GM21619 (cell line): Measurements from ENCODE around the gene CNOT3.
"Not testable (repeated sequence)": the region's sequence is repeated elsewhere in the genome, so short reads cannot be mapped to it uniquely, and the experiment has no call there.

Experiments used
- ATAC-seq: cut with Tn5 transposase; IDR thresholded peaks from one replicate; pipeline ENCODE4 v1.9.1; 2021; ENCODE audit not compliant: unreplicated experiment

The CNOT3 gene

DNA sequence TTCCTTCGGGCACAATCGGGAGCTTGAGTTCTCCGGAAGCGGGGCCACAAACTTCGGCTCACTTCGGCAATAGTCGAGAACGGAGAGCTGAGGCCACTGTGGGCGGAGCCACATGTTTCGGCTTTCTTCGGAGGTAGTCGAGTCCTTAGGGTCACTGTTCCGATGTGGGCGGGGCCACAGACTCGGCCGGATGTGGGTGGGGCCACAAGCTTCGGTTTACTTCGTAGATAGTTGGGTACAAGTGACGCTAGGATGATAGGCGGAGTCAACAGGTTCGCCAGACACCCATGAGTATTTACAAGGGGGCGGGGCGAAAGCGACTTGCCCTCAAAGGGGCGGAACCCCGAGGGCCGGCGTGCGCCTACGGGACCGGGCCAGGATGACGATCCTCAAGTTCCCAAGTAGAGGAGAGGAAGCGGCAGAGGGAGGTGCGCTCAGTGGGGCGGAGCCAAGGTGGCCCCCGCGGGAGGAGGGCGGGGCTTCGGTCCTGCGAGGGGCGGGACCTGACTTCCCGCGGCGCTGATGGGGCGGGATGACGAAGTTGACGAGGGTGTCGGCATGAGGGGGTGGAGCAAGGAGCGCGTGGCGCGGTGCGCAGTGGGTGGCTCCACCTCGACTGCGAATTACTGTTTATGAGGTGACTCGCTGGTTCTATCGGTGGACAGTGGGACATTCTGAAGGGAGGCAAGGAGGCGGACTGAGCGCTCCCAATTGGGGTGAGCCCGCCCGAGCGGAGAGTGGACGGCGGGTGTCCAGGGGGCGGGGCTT lies 52.4 kb downstream of the CNOT3 start:
- peak; percentile 45 for ATAC-seq

DNA sequence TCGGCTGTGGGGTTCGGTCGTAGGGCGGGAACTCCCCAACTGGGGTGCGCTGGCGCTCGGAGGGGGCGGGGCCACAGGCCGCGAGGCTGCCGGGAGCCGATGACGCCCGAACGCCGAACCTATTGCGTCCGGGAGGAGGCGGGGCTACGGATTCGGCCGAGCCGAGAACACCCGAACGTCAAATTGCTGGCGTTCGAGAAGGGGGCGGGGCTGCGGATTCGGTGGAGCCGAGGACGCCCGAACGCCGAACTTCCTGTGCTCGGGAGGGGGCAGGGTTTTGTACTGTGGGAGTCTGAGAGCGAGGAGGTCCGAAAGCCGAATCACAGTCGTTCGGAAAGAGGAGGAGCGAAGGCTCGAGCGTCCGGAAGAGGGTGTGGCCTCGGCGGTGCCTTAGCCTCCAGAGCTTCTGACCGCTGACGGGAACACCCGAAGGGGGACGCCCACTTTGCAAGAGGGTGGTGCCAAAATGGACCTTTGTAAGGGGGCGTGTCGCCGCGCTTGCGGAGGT lies 53.0 kb downstream of the CNOT3 start:
- ATAC-seq, result peak; percentile 45

DNA sequence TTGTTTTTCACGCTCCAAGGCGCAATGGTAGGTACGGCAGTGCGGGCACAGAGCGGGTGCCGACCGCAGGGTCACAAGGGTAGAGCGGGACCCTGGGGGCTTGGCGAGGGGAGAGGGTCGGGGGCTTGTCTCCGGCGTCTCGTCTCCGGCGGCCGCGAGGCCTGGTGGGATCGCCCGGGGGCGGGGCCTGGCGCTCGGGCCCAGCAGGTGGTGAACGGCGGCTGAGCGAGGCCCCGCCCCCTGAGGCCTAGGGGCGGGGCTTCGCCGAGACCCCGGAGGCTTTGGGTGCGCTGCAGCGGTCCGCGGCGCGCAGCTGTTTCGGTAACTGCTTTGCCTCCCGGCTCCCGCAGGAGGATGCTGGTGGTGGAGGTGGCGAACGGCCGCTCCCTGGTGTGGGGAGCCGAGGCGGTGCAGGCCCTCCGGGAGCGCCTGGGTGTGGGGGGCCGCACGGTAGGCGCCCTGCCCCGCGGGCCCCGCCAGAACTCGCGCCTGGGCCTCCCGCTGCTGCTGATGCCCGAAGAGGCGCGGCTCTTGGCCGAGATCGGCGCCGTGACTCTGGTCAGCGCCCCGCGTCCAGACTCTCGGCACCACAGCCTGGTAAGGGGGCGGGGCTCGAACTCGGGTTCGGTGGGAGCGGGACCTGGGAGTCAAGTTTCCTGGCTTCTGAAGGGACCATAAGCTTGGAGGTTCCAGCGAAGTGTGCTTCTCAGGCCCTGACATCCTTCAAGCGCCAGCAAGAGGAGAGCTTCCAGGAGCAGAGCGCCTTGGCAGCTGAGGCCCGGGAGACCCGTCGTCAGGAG lies 53.6 kb downstream of the CNOT3 start, which contains the start of gene TSEN34:
Gene TSEN34, plus strand, starts transcription at position 298 of the 800 bp plus-strand sequence. Its CDS starts 57 bp downstream, at position 355.
- ATAC-seq, result peak; percentile 23

DNA sequence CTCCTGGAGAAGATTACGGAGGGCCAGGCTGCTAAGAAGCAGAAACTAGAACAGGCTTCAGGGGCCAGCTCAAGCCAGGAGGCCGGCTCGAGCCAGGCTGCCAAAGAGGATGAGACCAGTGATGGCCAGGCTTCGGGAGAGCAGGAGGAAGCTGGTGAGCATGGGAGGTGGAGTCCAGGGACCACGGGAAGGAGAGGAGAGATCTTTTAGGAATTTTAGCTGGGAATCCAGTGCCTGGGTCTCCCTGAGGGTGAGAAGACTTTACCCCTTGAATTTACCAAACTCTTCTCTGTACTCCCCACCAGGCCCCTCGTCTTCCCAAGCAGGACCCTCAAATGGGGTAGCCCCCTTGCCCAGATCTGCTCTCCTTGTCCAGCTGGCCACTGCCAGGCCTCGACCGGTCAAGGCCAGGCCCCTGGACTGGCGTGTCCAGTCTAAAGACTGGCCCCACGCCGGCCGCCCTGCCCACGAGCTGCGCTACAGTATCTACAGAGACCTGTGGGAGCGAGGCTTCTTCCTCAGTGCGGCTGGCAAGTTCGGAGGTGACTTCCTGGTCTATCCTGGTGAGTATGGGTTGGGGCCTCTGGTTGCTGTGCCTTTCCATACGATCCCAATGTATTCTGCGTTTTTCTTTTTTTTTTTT lies 54.4 kb downstream of the CNOT3 start:
- ATAC-seq, result no peak

DNA sequence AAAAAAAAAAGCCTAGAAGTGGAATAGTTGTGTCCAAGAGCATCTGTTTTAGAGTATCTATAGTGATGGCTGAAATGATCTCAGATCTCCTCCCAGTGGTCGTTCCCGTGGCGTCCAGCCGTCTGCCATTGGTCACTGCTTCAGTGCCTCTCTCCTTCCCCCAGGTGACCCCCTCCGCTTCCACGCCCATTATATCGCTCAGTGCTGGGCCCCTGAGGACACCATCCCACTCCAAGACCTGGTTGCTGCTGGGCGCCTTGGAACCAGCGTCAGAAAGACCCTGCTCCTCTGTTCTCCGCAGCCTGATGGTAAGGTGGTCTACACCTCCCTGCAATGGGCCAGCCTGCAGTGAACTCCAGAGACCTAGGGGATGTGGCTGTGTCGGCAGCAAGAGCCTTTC lies 55.4 kb downstream of the CNOT3 start:
- no peak for ATAC-seq

DNA sequence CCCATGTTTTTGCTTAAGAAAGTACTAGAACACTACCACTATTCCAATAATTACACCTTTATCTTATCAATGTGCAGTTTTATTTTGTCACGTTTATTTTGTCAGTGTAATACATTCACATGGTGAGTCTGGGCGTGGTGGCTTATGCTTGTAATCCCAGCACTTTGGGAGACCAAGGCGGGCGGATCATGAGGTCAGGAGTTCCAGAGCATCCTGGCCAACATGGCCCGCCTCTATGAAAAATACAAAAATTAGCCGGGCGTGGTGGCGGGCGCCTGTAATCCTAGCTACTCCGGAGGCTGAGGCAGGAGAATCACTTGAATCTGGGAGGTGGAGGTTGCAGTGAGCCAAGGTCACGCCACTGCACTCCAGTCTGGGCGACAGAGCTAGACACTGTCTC lies 56.9 kb downstream of the CNOT3 start:
- ATAC-seq, result not testable (repeated sequence)

DNA sequence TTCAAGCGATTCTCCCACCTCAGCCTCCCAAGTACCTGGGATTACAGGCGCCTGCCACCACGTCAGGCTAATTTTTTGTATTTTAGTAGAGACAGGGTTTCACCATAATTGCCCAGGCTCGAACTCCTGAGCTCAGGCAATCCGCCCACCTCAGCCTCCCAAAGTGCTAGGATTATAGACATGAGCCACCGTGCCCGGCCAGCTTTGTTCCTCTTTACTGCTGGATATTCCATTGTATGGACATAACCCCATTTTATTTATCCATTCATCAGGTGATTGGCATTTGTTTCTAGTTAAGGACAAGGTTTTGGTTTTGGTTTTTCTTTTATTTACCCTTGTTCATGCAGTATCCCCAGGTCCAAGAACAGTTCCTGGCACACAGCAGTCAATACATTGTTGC lies 59.0 kb downstream of the CNOT3 start:
- no peak for ATAC-seq

DNA sequence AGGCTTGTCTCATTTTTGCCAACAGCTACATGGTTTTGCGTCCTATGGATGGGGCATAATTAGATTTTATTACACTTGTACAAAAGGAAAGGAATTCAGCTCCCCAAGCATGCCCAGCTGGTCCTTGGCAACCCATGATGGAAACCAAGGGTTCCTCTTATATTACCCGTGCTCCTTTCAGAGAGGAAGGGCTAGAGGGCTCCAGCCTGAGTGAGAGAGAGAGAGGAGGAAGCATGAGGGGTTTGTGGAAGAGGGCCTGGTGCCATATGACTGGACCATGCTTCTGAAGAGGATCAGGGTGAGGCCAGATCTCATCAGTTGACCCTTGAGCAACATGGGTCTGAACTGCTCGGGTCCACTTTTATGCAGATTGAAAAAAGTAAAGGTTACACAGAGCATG lies 59.6 kb downstream of the CNOT3 start:
- ATAC-seq, result no peak

DNA sequence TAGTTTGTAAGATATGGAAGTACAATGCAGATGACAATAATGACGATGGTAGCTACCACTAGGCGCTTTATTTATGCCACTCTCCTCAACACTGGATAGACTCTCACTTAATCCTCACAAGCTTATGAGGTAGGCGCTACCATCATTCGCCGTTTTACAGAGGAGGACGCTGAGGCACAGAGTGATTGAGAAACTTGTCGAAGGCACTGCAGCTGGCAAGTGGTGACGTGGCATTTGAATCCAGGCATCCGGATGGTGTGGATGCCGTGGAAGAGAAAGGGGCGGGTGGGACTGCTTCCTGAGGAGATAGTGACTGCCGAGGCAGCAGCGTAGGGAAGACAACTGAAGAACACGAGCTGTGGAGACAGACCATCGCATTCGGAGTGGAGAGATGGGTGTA lies 61.8 kb downstream of the CNOT3 start:
- ATAC-seq, result no peak

DNA sequence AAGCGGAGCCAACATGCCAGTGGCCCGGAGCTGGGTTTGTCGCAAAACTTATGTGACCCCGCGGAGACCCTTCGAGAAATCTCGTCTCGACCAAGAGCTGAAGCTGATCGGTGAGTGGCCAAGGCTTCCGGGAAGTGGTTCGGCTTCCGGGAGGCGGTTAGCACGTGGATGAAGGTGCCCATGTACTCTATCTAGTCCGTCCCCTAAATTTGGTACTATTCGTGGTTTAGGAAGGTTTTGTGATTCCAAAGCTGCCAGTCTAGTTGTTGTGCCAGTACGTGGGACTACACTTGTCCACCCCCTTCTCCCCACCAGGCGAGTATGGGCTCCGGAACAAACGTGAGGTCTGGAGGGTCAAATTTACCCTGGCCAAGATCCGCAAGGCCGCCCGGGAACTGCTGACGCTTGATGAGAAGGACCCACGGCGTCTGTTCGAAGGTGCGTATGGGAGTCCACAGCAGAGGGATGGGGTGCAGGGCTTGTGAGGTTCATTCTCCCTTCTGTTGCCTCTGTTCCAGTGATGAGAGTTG lies 63.7 kb downstream of the CNOT3 start:
- ATAC-seq, result no peak

DNA sequence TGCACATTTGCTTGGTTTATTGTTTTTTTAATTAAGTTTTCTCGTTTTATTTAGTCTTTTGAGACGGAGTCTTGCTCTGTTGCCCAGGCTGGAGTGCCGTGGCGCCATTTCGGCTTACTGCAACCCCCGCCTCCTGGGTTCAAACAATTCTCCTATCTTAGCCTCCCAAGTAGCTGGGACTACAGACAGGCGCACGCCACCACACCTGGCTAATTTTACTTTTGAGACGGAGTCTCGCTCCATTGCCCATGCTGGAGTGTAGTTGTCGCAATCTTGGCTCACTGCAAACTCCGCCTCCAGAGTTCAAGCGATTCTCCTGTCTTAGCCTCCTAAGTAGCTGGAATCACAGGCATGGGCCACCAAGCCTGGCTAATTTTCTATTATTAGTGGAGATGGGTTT lies 64.4 kb downstream of the CNOT3 start:
- no peak for ATAC-seq

DNA sequence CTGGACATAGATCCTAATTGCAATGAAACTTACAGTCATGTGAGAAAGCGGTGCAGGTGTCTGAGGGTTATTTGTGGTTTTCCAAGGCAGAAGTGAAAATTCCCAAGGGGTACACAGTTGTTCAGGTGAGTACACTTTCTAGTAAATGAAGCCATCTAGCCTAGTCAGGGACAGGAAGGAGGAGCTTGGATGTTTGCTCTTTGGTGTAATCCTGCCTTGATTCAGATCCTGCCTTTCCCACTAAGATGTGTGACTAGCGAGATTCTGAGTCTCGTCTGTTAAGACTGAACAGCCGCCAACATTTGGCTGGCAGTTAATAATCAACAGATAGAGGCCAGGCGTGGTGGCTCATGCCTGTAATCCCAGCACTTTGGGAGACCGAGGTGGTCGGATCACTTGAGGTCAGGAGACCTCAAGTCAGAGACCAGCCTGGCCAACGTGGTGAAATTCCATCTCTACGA lies 65.6 kb downstream of the CNOT3 start:
- ATAC-seq, result no peak

DNA sequence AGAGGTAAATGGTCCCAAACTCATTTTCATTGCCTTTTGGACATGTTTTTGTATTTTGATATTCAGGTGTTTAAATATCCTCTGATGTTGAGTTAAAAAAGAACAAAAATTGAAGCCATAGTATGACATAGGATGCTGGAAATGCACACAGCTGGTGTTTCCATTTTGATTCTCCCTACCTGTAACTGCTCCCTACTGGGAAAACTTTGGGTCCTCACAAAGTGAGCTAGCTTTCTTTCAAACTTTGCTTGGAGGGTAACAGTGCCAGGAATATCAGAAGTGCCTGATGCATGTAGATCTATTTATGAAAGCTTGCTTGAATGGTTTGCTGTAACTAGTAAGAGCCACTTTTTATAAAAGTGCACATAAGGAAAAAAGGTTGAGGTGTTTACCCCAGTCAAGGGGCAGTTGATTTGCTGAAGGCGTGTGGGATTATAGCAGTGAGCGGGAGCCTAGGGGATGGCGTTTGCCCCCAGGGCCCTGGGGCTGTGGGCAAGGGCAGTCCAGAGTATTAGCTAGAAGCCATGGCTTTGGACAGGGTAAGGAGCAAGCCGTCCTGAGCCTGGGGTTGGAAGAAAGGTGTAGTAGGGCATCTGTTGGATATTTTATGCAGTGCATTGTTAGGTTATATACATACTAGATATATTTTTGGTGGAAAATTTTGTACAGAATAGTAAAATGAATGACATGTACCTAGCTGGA lies 67.4 kb downstream of the CNOT3 start:
- ATAC-seq, result no peak
